ENCODE data around the gene FYN. TPM values are rescaled to one million over a fixed set of nuclear protein-coding genes. Genes with fewer than 3 reads are reported as not detected.

The FYN gene
- total and polyA plus RNA-seq, 2 of the 8 experiments (the other 6 are each of a cell fraction or from before 2014, with no cell fraction given): 46.8 to 97.2 TPM

DNA sequence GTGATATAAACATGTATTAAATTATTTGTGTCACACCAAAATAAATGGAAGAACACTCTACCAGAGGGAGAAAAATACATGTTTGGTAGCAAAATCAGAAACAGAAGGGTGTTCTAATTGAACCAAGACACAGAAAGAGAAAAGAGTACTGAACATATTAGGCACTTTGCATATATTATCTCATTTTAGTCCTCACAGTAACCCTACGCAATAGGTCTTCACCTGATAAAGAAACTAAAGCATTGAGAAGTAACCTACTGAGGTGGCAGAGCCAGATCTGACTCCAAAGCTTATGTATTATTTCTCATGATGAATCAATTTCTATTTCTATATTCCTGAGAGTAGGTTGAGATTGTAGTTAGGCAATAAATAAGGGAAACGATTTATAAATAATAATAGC lies 77.7 kb downstream of the FYN start (continued):
- TF ChIP-seq SUZ12 (IDR thresholded peaks at IDR 0.05; ENCODE audit: low read length) (no peak), CEBPB (IDR thresholded peaks at IDR 0.05; ENCODE audit: low read depth, low read length) (no peak), SP1 (IDR thresholded peaks at IDR 0.05; ENCODE audit: low read depth, low read length) (no peak), FOSL1 (IDR thresholded peaks at IDR 0.05; ENCODE audit: insufficient read depth, low read depth, low read length) (no peak), ZNF274 (IDR thresholded peaks at IDR 0.05; ENCODE audit: borderline replicate concordance, extremely low read depth, low read length) (no peak), CBX8 (IDR thresholded peaks at IDR 0.05; ENCODE audit: borderline replicate concordance, low read depth, low read length) (no peak), KDM4A (IDR thresholded peaks at IDR 0.05; ENCODE audit: low read depth, low read length, severe bottlenecking) (no peak)
- TF ChIP-seq, protein P1, sequence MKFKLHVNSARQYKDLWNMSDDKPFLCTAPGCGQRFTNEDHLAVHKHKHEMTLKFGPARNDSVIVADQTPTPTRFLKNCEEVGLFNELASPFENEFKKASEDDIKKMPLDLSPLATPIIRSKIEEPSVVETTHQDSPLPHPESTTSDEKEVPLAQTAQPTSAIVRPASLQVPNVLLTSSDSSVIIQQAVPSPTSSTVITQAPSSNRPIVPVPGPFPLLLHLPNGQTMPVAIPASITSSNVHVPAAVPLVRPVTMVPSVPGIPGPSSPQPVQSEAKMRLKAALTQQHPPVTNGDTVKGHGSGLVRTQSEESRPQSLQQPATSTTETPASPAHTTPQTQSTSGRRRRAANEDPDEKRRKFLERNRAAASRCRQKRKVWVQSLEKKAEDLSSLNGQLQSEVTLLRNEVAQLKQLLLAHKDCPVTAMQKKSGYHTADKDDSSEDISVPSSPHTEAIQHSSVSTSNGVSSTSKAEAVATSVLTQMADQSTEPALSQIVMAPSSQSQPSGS (IDR thresholded peaks at IDR 0.05; ENCODE audit: low read length): no peak
- TF ChIP-seq, protein P2, sequence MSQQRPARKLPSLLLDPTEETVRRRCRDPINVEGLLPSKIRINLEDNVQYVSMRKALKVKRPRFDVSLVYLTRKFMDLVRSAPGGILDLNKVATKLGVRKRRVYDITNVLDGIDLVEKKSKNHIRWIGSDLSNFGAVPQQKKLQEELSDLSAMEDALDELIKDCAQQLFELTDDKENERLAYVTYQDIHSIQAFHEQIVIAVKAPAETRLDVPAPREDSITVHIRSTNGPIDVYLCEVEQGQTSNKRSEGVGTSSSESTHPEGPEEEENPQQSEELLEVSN (IDR thresholded peaks at IDR 0.05): no peak
